Colon (tissue), 2 donors: ENCODE results near the gene LRPAP1.
"Not testable (repeated sequence)": the region's sequence is repeated elsewhere in the genome, so short reads cannot be mapped to it uniquely, and the experiment has no call there.

Experiments
- FAIRE-seq: peaks from 2 replicates; lab custom pipeline; 2012; peaks lifted over from hg19 to GRCh38; lab: Jason Lieb, UNC
- donor health status: control.
- donor health status: control.

LRPAP1 gene

GRCh38 chr4:3531879-3532750, at the start of gene LRPAP1:
TSS of gene LRPAP1 (minus strand) at chr4:3532422. CDS start at chr4:3532412, 10 bp downstream.
- no peak for FAIRE-seq

- FAIRE-seq: not testable (repeated sequence)
Observed at GRCh38 chr4:3581334-3582090, 49.3 kb upstream of the LRPAP1 start.

- FAIRE-seq: not testable (repeated sequence)
Observed at GRCh38 chr4:3580859-3581258, 48.6 kb upstream of the LRPAP1 start.

GRCh38 chr4:3578527-3579144, 46.4 kb upstream of the LRPAP1 start:
- FAIRE-seq: not testable (repeated sequence)

GRCh38 chr4:3578052-3578451, 45.8 kb upstream of the LRPAP1 start:
- FAIRE-seq: not testable (repeated sequence)

GRCh38 chr4:3577208-3577892, 45.1 kb upstream of the LRPAP1 start:
- FAIRE-seq: not testable (repeated sequence)

GRCh38 chr4:3576533-3577207, 44.4 kb upstream of the LRPAP1 start:
- not testable (repeated sequence) for FAIRE-seq

- not testable (repeated sequence) for FAIRE-seq
Observed at GRCh38 chr4:3575426-3576369, 43.5 kb upstream of the LRPAP1 start.

- FAIRE-seq: not testable (repeated sequence)
Observed at GRCh38 chr4:3574865-3575264, 42.6 kb upstream of the LRPAP1 start.

GRCh38 chr4:3574346-3574745, 42.1 kb upstream of the LRPAP1 start:
- not testable (repeated sequence) for FAIRE-seq

GRCh38 chr4:3573131-3573530, 40.9 kb upstream of the LRPAP1 start:
- FAIRE-seq: no peak

GRCh38 chr4:3572363-3572762, 40.1 kb upstream of the LRPAP1 start:
- no peak for FAIRE-seq

- no peak for FAIRE-seq
Observed at GRCh38 chr4:3571921-3572320, 39.7 kb upstream of the LRPAP1 start.

GRCh38 chr4:3570923-3571322, 38.7 kb upstream of the LRPAP1 start:
- FAIRE-seq: not testable (repeated sequence)

GRCh38 chr4:3569611-3570010, 37.4 kb upstream of the LRPAP1 start:
- FAIRE-seq: not testable (repeated sequence)

- FAIRE-seq: not testable (repeated sequence)
Observed at GRCh38 chr4:3566701-3567100, 34.5 kb upstream of the LRPAP1 start.

GRCh38 chr4:3566301-3566700, 34.1 kb upstream of the LRPAP1 start:
- FAIRE-seq: not testable (repeated sequence)

GRCh38 chr4:3564948-3565347, 32.7 kb upstream of the LRPAP1 start:
- FAIRE-seq: not testable (repeated sequence)

GRCh38 chr4:3563403-3563802, 31.2 kb upstream of the LRPAP1 start:
- FAIRE-seq: no peak

GRCh38 chr4:3562127-3562526, 29.9 kb upstream of the LRPAP1 start:
- FAIRE-seq: not testable (repeated sequence)
